ENCODE data around the gene CCZ1B.
"Not testable (repeated sequence)": the region's sequence is repeated elsewhere in the genome, so short reads cannot be mapped to it uniquely, and the experiment has no call there.

The CCZ1B gene

GRCh38 chr7:6843654-6844053 is 17.6 kb upstream of the CCZ1B start:
- H3K27me3 Mint-ChIP-seq: peaks cover 35% of the 10 kb centered on the region
- DNase-seq, CTCF ChIA-PET, H3K4me3 Mint-ChIP-seq, H3K9me3 Mint-ChIP-seq, H3K36me3 Mint-ChIP-seq, H3K27ac Mint-ChIP-seq, H3K4me1 Mint-ChIP-seq: not testable (repeated sequence)

GRCh38 chr7:6843092-6843491 is 17.0 kb upstream of the CCZ1B start:
- not testable (repeated sequence) for H3K4me1 Mint-ChIP-seq

GRCh38 chr7:6842278-6842921 is 16.3 kb upstream of the CCZ1B start:
- H3K36me3 Mint-ChIP-seq, H3K27ac Mint-ChIP-seq, H3K4me3 Mint-ChIP-seq, DNase-seq, H3K9me3 Mint-ChIP-seq, CTCF ChIA-PET, H3K4me1 Mint-ChIP-seq: not testable (repeated sequence)
- peaks cover 40% of the 10 kb centered on the region for H3K27me3 Mint-ChIP-seq

More at GRCh38 chr7:6843092-6843491, 17.0 kb upstream of the CCZ1B start:
- H3K27ac Mint-ChIP-seq, H3K9me3 Mint-ChIP-seq, H3K4me3 Mint-ChIP-seq, H3K36me3 Mint-ChIP-seq, CTCF ChIA-PET, DNase-seq: not testable (repeated sequence)
- H3K27me3 Mint-ChIP-seq: peaks cover 35% of the 10 kb centered on the region

- H3K9me3 Mint-ChIP-seq, H3K4me3 Mint-ChIP-seq, DNase-seq, CTCF ChIA-PET, H3K4me1 Mint-ChIP-seq, H3K27ac Mint-ChIP-seq, H3K36me3 Mint-ChIP-seq: not testable (repeated sequence)
- peaks cover 19% of the 10 kb centered on the region for H3K27me3 Mint-ChIP-seq
Observed at GRCh38 chr7:6837081-6837480, 11.0 kb upstream of the CCZ1B start.

GRCh38 chr7:6835521-6835920 is 9.4 kb upstream of the CCZ1B start:
- DNase-seq, H3K27ac Mint-ChIP-seq, H3K9me3 Mint-ChIP-seq, H3K36me3 Mint-ChIP-seq, H3K4me1 Mint-ChIP-seq, H3K4me3 Mint-ChIP-seq: not testable (repeated sequence)
- peaks cover 33% of the 10 kb centered on the region for H3K27me3 Mint-ChIP-seq
- CTCF ChIA-PET: interaction anchor here (0.8 kb wide), 1 partner anchor 10 kb away, joined by 3 read pairs; no protein-coding TSS in a partner anchor

- Mint-ChIP-seq H3K27ac (no peak overlapping the region), H3K36me3 (no peaks in the 10 kb centered on the region), H3K27me3 (peaks cover 40% of the 10 kb centered on the region), H3K4me1 (peaks cover 6% of the 10 kb centered on the region), H3K9me3 (no peaks in the 10 kb centered on the region), H3K4me3 (no peak overlapping the region)
- CTCF ChIA-PET: no interaction called here
- no peak for DNase-seq
Observed at GRCh38 chr7:6833636-6834035, 7.6 kb upstream of the CCZ1B start.

- CTCF ChIA-PET: no interaction called here
- peaks cover 35% of the 10 kb centered on the region for H3K27me3 Mint-ChIP-seq
- H3K4me3 Mint-ChIP-seq: no peak overlapping the region
- no peaks in the 10 kb centered on the region for H3K36me3 Mint-ChIP-seq
- no peak overlapping the region for H3K27ac Mint-ChIP-seq
- no peak for DNase-seq
- peaks cover 9% of the 10 kb centered on the region for H3K4me1 Mint-ChIP-seq
- no peaks in the 10 kb centered on the region for H3K9me3 Mint-ChIP-seq
Observed at GRCh38 chr7:6831018-6831725, 5.1 kb upstream of the CCZ1B start.

GRCh38 chr7:6830026-6830425 is 4.0 kb upstream of the CCZ1B start:
- H3K9me3 Mint-ChIP-seq, CTCF ChIA-PET, H3K27ac Mint-ChIP-seq, H3K4me3 Mint-ChIP-seq, H3K36me3 Mint-ChIP-seq, DNase-seq: not testable (repeated sequence)
- Mint-ChIP-seq H3K27me3 (peaks cover 30% of the 10 kb centered on the region), H3K4me1 (peaks cover 10% of the 10 kb centered on the region)

GRCh38 chr7:6829616-6830015 is 3.5 kb upstream of the CCZ1B start:
- H3K27ac Mint-ChIP-seq, H3K9me3 Mint-ChIP-seq, H3K4me3 Mint-ChIP-seq, DNase-seq, CTCF ChIA-PET, H3K36me3 Mint-ChIP-seq: not testable (repeated sequence)
- H3K4me1 Mint-ChIP-seq: peaks cover 14% of the 10 kb centered on the region
- H3K27me3 Mint-ChIP-seq: peaks cover 27% of the 10 kb centered on the region

- H3K27ac Mint-ChIP-seq, H3K9me3 Mint-ChIP-seq, DNase-seq, H3K36me3 Mint-ChIP-seq: not testable (repeated sequence)
- Mint-ChIP-seq H3K27me3 (peaks cover 23% of the 10 kb centered on the region), H3K4me3 (peak overlapping the region; percentile 61), H3K4me1 (peaks cover 16% of the 10 kb centered on the region)
- CTCF ChIA-PET: interaction anchor here (0.6 kb wide), 1 partner anchor 919 kb away, joined by 3 read pairs; no protein-coding TSS in a partner anchor
Observed at GRCh38 chr7:6827180-6827579, 1.1 kb upstream of the CCZ1B start.

- peak overlapping the region; percentile 77 for H3K27ac Mint-ChIP-seq
- H3K4me1 Mint-ChIP-seq: peaks cover 16% of the 10 kb centered on the region
- H3K9me3 Mint-ChIP-seq, H3K27me3 Mint-ChIP-seq, H3K36me3 Mint-ChIP-seq, CTCF ChIA-PET, DNase-seq: not testable (repeated sequence)
- H3K4me3 Mint-ChIP-seq: peak overlapping the region; percentile 78
Observed at GRCh38 chr7:6825236-6826125, 594 bp downstream of the CCZ1B start.

- H3K27ac Mint-ChIP-seq, H3K9me3 Mint-ChIP-seq, CTCF ChIA-PET, DNase-seq, H3K27me3 Mint-ChIP-seq, H3K4me1 Mint-ChIP-seq, H3K36me3 Mint-ChIP-seq, H3K4me3 Mint-ChIP-seq: not testable (repeated sequence)
Observed at GRCh38 chr7:6821622-6822021, 4.5 kb downstream of the CCZ1B start.

GRCh38 chr7:6815470-6815869 is 10.6 kb downstream of the CCZ1B start:
- H3K4me1 Mint-ChIP-seq, CTCF ChIA-PET, H3K9me3 Mint-ChIP-seq, H3K27ac Mint-ChIP-seq, H3K4me3 Mint-ChIP-seq, H3K27me3 Mint-ChIP-seq, DNase-seq: not testable (repeated sequence)
- H3K36me3 Mint-ChIP-seq: peaks cover 11% of the 10 kb centered on the region

GRCh38 chr7:6813011-6813410 is 13.1 kb downstream of the CCZ1B start:
- H3K9me3 Mint-ChIP-seq, H3K36me3 Mint-ChIP-seq, H3K4me1 Mint-ChIP-seq, CTCF ChIA-PET, DNase-seq, H3K27me3 Mint-ChIP-seq, H3K4me3 Mint-ChIP-seq, H3K27ac Mint-ChIP-seq: not testable (repeated sequence)
